Tibial nerve (tissue), 3 donors: ENCODE measurements around the gene TTLL4.

Source experiments
- CTCF ChIP-seq, 5 experiments: fragments of 200-600 bp in 3 of 5; fragments of 450-650 bp in 2 of 5; sonication (generic) in 3 of 5; IDR thresholded peaks; one replicate each; pipeline ENCODE4 v1.5.1; 2016 to 2019; ENCODE audit warnings: antibody characterized with exemption in 5 of 5, mild to moderate bottlenecking in 3 of 5, moderate library complexity in 2 of 5
- POLR2A ChIP-seq, 2 donors: fragments of 450-650 bp; IDR thresholded peaks; one replicate each; pipeline ENCODE4 v1.6.1; 2017; ENCODE audit warnings: antibody characterized with exemption in 2 of 2, mild to moderate bottlenecking in 2 of 2, moderate library complexity in 2 of 2

DNA sequence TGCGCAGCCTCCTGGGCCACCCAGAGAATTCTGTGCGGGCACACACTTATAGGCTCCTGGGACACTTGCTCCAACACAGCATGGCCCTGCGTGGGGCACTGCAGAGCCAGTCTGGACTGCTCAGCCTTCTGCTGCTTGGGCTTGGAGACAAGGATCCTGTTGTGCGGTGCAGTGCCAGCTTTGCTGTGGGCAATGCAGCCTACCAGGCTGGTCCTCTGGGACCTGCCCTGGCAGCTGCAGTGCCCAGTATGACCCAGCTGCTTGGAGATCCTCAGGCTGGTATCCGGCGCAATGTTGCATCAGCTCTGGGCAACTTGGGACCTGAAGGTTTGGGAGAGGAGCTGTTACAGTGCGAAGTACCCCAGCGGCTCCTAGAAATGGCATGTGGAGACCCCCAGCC lies 11.8 kb upstream of the TTLL4 start:
- no peak for TF ChIP-seq POLR2A (IDR thresholded peaks at IDR 0.05)
- no peak for TF ChIP-seq CTCF (IDR thresholded peaks at IDR 0.05)
